ENCODE data around the gene C12orf76. TPM values are rescaled to one million over a fixed set of nuclear protein-coding genes. Genes with fewer than 3 reads are reported as not detected.
A peak's percentile ranks its signal among the peaks of the same experiment; 100 is the strongest.
"Not testable (repeated sequence)": the region's sequence is repeated elsewhere in the genome, so short reads cannot be mapped to it uniquely, and the experiment has no call there.

The C12orf76 gene
- total RNA-seq, 3 donors from 2014 or later = 5.9 to 6.8 (median 6.4) TPM

DNA sequence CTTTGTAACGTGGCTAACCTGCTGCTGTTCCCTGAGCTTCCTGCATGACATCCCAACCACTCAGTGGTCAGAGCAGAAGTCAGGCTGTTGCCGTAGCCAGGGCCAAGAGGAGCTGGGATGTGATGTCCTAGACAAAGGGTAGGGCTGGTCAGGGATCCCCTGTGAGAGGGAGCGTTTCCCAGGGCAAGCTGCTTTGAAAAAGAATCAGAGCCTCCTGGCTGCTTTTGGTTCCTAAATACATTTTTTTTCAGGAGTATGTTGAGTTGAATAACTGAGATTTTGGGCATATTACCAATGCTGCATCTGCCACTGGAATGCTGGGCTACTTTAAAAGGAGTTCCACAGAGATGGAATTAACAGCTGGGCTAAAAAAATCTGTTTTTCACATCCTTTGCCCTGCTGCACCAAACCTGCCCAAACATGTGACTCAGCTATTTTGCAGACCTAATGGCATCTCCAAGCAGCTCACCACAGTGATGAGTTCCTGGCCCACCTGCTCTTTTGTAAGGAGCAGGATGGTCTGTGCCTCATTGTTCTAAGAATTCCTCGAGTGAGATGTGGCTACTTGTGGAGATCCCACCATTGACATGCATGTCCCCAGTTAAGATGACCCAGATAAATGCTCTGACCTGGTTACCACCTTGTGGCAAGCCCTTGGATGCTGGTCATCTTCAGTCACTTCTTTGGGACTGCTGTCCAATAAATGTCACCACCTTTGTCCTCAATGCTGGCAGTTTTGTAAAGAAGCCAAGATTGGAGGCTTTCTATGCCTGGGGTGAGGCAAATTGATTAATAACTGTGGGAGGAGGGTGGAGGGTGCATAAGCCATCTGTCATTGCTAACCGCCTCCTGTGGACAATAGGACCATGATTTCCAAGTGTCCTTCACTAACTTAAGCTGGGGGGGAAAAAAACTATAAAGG is 25.0 kb downstream of the C12orf76 start:
- H3K36me3 Mint-ChIP-seq (ENCODE audit: insufficient read depth) = peaks cover 53% of the 10 kb centered on the region
- no peak for DNase-seq
- H3K4me3 Mint-ChIP-seq = no peak overlapping the region
- no peaks in the 10 kb centered on the region for H3K27me3 Mint-ChIP-seq (ENCODE audit: low read depth)
- H3K4me1 Mint-ChIP-seq (ENCODE audit: low read depth) = peaks cover 7% of the 10 kb centered on the region
- no peaks in the 10 kb centered on the region for H3K9me3 Mint-ChIP-seq
- no peak for ATAC-seq

DNA sequence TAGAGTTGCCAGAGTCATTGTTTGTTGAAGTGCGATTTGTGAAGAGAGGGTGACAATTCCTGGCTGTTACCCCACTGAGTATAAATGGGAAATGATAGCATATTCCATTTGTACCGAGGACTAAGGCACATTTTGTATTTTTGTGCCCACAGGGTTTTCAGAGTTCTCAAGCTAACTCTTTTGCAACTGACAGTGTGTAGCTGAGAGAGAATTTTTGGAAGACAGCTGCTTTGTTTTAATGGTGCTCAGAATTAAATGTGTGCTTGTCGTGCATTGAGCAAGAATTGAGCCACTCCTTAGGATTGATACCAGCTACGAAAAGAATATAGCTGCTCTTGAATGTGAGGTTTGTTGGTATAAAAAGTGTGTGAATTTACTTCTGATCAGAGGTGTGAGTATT is 27.4 kb downstream of the C12orf76 start:
- Mint-ChIP-seq H3K4me1 (ENCODE audit: low read depth) (peaks cover 3% of the 10 kb centered on the region), H3K36me3 (ENCODE audit: insufficient read depth) (peaks cover 48% of the 10 kb centered on the region), H3K27me3 (ENCODE audit: low read depth) (no peaks in the 10 kb centered on the region), H3K9me3 (no peaks in the 10 kb centered on the region), H3K4me3 (no peak overlapping the region)
- DNase-seq (no peak), ATAC-seq (no peak)

DNA sequence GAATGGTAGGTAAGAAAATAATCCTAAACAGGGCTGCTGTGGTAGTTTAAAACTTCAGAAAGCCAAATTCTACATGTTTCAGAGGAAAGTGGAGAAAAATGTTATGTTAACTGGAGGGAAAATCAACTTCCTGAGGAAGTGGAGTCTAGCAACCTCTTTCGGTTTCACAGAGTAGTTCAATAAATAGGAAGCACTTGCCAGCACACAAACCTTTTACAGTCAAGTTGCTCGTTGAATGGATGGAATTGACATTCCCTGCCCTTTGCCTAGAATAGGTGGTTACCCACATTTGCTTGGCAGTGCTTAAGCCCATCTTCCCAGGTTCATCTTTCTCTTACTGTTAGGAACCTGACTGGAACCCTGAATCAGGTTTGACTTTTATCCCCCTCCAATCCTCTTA is 33.2 kb downstream of the C12orf76 start:
- Mint-ChIP-seq H3K36me3 (ENCODE audit: insufficient read depth) (peaks cover 22% of the 10 kb centered on the region), H3K9me3 (no peaks in the 10 kb centered on the region), H3K4me3 (no peak overlapping the region), H3K4me1 (ENCODE audit: low read depth) (peaks cover 44% of the 10 kb centered on the region), H3K27me3 (ENCODE audit: low read depth) (no peaks in the 10 kb centered on the region)
- ATAC-seq (no peak), DNase-seq (no peak)

DNA sequence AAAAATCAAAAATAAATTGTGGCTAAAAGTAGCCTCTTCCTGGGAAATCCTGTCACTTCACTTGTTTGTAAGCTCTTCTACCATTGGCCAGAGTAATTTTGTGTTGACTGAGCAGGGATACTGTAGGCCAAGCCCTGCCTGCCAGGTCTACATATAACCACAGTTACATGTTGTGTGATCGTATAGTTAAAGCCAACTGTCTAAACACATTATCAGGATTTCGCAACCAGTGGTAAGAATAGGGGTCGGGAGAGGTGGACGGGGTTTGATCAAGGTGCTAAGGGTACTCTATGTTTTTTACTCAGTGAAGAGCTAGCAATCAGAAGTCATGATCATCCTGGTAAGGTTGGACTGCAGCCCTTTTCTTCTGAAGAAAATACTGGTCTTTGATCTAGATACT is 35.7 kb downstream of the C12orf76 start:
- H3K36me3 Mint-ChIP-seq (ENCODE audit: insufficient read depth) = peaks cover 11% of the 10 kb centered on the region
- no peaks in the 10 kb centered on the region for H3K27me3 Mint-ChIP-seq (ENCODE audit: low read depth)
- peaks cover 63% of the 10 kb centered on the region for H3K4me1 Mint-ChIP-seq (ENCODE audit: low read depth)
- ATAC-seq = no peak
- H3K9me3 Mint-ChIP-seq = no peaks in the 10 kb centered on the region
- DNase-seq = no peak
- no peak overlapping the region for H3K4me3 Mint-ChIP-seq

DNA sequence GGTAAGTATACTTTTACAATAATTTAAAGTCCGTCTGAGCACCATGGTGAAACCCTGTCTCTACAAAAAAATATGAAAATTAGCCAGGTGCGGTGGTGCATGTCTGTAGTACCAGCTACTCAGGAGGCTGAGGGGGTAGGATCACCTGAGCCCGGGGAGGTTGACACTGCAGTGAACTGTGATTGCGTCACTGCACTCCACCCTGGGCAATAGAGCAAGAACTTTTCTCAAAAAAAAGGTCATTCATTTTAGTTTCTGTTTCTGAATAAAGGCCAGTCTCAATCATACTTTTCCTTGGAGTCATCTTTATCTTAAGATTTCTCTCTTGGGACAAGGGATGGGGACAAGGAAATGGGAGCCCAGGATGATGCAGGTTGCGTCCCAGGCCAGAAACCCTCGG is 36.2 kb downstream of the C12orf76 start:
- DNase-seq (no peak), ATAC-seq (peak in 1 of 2 donors; percentile 26)
- peaks cover 65% of the 10 kb centered on the region for H3K4me1 Mint-ChIP-seq (ENCODE audit: low read depth)
- peak overlapping the region; percentile 19 for H3K4me3 Mint-ChIP-seq
- H3K27me3 Mint-ChIP-seq (ENCODE audit: low read depth) = no peaks in the 10 kb centered on the region
- H3K36me3 Mint-ChIP-seq (ENCODE audit: insufficient read depth) = peaks cover 11% of the 10 kb centered on the region
- no peaks in the 10 kb centered on the region for H3K9me3 Mint-ChIP-seq

DNA sequence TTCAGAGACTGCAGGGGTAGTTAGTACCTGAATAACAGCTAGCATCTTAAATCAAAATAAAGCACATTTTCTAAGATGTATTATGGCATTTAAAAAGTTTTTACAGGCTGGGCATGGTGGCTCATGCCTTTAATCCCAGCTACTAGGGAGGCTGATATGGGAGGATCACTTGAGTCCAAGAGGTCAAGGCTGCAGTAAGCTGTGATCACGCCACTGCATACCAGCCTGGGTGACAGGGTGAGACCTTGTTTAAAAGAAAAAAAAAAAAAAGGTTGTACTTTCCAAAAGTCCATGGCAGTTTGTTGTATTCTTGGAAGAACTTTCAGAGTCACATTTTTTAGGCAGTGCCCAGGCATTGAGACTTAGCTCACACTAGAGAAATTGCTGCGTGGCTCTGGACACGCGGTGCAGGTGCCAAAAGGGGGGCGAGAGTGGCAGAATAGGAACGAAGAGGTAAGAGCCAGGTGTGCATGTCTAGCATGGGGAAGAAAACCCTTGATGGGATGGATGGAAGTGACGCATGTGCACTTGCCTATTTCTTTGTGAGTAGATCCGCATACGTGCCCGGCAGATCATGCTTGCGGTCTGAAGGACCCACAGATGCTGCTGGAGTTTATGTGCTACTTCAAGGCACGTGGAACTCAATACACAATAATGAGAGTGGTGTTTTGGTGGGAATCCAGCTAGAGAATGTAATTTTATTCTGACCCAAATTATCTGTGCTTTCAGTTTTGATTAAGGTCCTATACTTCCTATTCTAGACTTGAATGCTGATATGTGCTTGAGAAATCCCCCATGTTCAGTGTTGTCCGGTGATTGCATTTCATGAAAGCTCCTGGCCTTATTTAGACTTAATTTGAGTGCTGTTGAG is 37.2 kb downstream of the C12orf76 start:
- H3K4me3 Mint-ChIP-seq = peak overlapping the region; percentile 35
- no peaks in the 10 kb centered on the region for H3K9me3 Mint-ChIP-seq
- ATAC-seq (peak; percentile 26 to 27), DNase-seq (no peak)
- peaks cover 11% of the 10 kb centered on the region for H3K36me3 Mint-ChIP-seq (ENCODE audit: insufficient read depth)
- peaks cover 73% of the 10 kb centered on the region for H3K4me1 Mint-ChIP-seq (ENCODE audit: low read depth)
- no peaks in the 10 kb centered on the region for H3K27me3 Mint-ChIP-seq (ENCODE audit: low read depth)

DNA sequence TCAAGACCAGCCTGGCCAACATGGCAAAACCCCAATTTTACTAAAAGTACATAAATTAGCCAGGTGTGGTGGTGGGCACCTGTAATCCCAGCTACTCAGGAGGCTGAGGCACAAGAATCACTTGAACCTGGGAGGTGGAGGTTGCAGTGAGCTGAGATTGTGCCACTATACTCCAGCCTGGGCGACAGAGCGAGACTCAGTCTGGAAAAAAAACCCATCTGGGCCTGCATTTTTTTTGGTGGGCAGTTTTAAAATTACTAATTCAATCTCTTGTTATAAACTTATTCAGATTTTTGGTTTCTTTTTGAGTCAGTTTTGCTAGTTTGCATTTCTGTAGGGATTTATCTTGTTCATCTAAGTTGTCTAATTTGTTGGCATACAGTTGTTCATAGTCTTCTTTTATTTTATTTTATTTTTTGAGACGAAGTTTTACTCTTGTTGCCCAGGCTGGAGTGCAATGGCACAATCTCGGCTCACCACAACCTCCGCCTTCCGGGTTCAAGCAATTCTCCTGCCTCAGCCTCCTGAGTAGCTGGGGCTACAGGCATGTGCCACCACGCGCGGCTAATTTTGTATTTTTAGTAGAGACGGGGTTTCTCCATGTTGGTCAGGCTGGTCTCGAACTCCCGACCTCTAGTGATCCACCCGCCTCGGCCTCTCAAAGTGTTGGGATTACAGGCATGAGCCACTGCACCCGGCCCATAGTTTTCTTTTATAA is 39.5 kb downstream of the C12orf76 start:
- DNase-seq; H3K4me3 Mint-ChIP-seq; H3K27me3 Mint-ChIP-seq (ENCODE audit: low read depth); H3K9me3 Mint-ChIP-seq: not testable (repeated sequence)
- peaks cover 79% of the 10 kb centered on the region for H3K4me1 Mint-ChIP-seq (ENCODE audit: low read depth)
- peak; percentile 25 to 40 for ATAC-seq
- peaks cover 11% of the 10 kb centered on the region for H3K36me3 Mint-ChIP-seq (ENCODE audit: insufficient read depth)

DNA sequence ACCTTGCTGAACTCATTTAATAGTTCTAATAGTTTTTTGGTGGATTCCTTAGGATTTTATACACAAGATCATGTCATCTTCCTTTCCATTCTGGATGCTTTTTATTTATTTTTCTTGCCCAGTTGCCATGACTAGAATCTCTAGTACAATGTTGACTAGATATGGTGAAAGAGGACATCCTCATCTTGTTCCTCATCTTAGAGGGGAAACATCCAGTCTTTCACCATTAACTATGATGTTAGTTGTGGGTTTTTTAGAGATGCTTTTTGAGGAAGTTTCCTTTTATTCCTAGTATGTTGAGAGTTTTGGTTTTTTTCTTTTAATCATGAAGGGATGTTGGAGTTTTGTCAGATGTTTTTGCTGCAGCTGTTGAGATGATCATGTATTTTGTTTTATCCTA is 40.4 kb downstream of the C12orf76 start:
- DNase-seq (no peak), ATAC-seq (no peak)
- Mint-ChIP-seq H3K27me3 (ENCODE audit: low read depth) (no peaks in the 10 kb centered on the region), H3K36me3 (ENCODE audit: insufficient read depth) (peaks cover 12% of the 10 kb centered on the region), H3K4me1 (ENCODE audit: low read depth) (peaks cover 85% of the 10 kb centered on the region), H3K9me3 (no peaks in the 10 kb centered on the region), H3K4me3 (no peak overlapping the region)

DNA sequence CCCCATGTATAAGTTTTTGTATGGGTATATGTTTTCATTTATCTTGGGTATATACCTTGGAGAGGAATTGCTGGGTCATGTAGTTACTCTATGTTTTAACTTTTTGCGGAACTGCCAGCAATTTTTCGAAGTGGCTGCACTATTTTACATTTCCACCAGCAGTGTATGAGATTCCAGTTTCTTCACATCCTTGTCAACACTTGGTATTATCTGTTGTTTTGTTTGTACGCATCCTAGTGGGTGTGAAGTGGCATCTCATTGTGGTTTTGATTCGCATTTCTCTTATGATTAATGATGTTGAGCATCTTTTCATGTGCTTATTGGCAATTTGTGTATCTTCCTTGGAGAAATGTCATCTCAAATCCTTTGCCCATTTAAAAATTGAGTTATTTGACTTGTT is 42.2 kb downstream of the C12orf76 start:
- DNase-seq (no peak), ATAC-seq (no peak)
- Mint-ChIP-seq H3K4me3 (no peak overlapping the region), H3K36me3 (ENCODE audit: insufficient read depth) (peaks cover 7% of the 10 kb centered on the region), H3K9me3 (no peaks in the 10 kb centered on the region), H3K27me3 (ENCODE audit: low read depth) (no peaks in the 10 kb centered on the region), H3K4me1 (ENCODE audit: low read depth) (peaks cover 85% of the 10 kb centered on the region)

DNA sequence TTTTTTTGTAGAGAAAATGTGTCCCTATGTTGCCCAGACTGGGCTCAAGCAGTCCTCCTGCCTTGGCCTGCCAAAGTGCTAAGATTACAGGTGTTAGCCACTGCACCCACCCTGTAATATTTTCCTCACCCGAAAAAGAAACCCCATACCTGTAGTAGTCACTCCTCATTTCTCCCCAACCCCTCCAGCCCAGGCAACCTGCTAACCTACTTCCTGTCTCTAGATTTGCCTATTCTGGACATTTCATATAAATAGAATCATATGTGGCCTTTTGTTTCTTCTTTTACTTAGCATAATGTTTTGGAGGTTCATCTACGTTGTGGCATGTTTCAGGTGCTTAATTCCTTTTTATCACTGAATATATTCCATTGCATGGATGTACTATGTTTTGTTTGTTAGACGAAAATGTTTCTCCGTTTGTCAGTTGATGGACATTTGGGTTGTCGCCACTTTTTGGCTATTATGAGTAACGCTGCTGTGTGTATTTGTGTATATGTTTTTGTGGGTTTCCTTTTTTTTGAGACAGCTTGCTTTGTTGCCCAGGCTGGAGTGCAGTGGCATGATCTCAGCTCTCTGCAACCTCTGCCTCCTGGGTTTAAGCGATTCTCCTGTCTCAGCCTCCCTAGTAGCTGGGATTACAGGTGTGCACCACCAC is 42.9 kb downstream of the C12orf76 start:
- no peak for DNase-seq
- peaks cover 7% of the 10 kb centered on the region for H3K36me3 Mint-ChIP-seq (ENCODE audit: insufficient read depth)
- H3K9me3 Mint-ChIP-seq = no peaks in the 10 kb centered on the region
- H3K27me3 Mint-ChIP-seq (ENCODE audit: low read depth) = no peaks in the 10 kb centered on the region
- ATAC-seq = peak in 1 of 2 donors; percentile 15
- H3K4me3 Mint-ChIP-seq = peak overlapping the region; percentile 59
- peaks cover 83% of the 10 kb centered on the region for H3K4me1 Mint-ChIP-seq (ENCODE audit: low read depth)

DNA sequence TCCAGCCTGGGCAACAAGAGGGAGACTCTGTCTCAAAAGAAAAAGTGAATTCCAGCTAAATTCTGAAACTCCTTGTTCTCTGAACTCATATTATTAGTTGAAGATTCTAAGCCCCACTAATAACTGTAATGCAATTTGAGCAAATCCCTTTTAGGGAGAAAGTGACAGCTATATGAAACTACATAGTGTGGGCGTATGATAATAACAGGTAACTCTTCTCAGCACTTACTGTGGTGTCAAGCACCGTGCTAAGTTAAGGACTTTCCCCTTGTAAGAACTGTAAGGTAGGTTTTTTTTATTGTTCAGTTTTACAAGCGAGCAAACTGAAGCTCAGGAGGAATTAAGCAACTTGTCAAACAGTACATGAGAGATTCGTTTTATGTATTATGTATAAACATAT is 43.7 kb downstream of the C12orf76 start:
- H3K4me1 Mint-ChIP-seq (ENCODE audit: low read depth) = peaks cover 79% of the 10 kb centered on the region
- H3K27me3 Mint-ChIP-seq (ENCODE audit: low read depth) = no peaks in the 10 kb centered on the region
- ATAC-seq (peak; percentile 81 to 85), DNase-seq (no peak)
- peak overlapping the region; percentile 4 for H3K4me3 Mint-ChIP-seq
- H3K36me3 Mint-ChIP-seq (ENCODE audit: insufficient read depth) = peaks cover 7% of the 10 kb centered on the region
- no peaks in the 10 kb centered on the region for H3K9me3 Mint-ChIP-seq

DNA sequence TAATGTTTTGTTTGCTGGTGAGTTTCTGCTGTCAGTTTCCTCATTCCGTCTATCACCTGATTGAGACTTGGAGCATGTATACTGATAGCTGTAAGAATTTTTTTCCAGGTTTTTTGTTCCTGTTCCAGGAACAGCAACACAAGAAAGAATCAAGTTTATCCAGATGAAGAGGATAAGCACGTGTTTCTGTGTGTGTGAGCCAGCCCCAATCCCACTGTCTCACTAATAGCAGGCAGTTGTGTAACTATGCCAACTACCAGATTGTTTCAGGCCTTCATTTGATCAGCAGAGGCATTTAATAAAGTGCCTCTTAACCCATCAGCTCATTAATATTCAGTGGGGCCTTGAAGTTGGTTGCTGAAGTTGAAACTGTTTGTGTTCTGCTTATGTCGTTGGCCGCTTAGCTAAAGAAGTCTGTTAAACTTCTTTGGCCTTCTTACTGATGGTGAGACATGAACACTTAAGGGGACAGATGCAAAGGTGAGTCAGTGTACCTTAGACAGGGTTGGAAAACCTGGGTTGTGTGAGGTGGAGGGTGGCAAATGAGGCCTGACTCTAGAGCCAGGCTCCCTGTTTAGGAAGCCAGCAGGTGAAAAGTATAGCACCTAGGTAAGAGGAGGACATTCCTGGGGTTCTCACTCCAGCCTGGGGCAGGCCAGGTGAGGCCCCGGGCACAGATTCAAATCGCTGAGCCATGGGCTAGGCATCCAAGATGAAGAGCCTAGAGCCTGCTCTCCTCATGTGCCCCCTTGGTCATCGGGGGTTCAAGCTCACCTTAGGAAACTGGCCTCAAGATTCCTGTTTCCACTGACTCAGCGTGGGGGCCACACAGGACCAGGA is 45.4 kb downstream of the C12orf76 start:
- H3K27me3 Mint-ChIP-seq (ENCODE audit: low read depth) = no peaks in the 10 kb centered on the region
- peaks cover 77% of the 10 kb centered on the region for H3K4me1 Mint-ChIP-seq (ENCODE audit: low read depth)
- H3K9me3 Mint-ChIP-seq = no peaks in the 10 kb centered on the region
- peaks cover 4% of the 10 kb centered on the region for H3K36me3 Mint-ChIP-seq (ENCODE audit: insufficient read depth)
- ATAC-seq (no peak), DNase-seq (no peak)
- H3K4me3 Mint-ChIP-seq = no peak overlapping the region

DNA sequence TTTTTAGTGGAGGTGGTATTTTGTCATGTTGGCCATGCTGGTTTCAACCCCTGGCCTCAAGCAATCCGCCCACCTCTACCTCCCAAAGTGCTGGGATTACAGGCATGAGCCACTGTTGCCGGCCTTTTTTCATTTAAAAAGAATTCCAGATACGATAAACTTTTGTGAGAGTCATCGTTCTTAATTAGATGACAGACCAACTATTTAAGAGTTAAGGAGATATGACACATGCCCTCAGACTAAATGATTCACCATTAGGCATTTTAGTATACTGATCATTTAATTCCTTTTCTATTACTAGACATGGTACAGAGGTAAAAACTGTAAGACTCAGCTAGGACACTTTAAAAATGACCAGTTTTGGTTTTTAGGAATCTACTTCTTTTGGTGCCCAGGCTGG is 46.7 kb downstream of the C12orf76 start:
- Mint-ChIP-seq H3K27me3 (ENCODE audit: low read depth) (no peaks in the 10 kb centered on the region), H3K4me1 (ENCODE audit: low read depth) (peaks cover 75% of the 10 kb centered on the region)
- ATAC-seq = no peak

More for the DNA sequence above, 46.7 kb downstream of the C12orf76 start:
- Mint-ChIP-seq H3K9me3 (no peaks in the 10 kb centered on the region), H3K36me3 (ENCODE audit: insufficient read depth) (peaks cover 3% of the 10 kb centered on the region), H3K4me3 (peak overlapping the region; percentile 100)
- no peak for DNase-seq

Measured in activated T-cell treated with anti-CD3 and anti-CD28 coated beads, Interleukin-2, amount 50 U/mL, for 4 hours (primary cell).